Cardiac fibroblast (primary cell): ENCODE results near the gene SLC37A1.

Source experiments
- DNase-seq, 2 donors: peaks; one replicate each; pipeline versions ENCODE4 v3.0.0 to v3.0.0-alpha.2; 2010; ENCODE audit warnings: low read depth in 2 of 2
- H3K4me3 ChIP-seq, 2 donors: replicated peaks in 1 of 2; 1 replicate in 1 of 2; 2 replicates in 1 of 2; pipeline ENCODE4 v1.5.1; 2011; ENCODE audit warnings: low read depth in 2 of 2, low read length in 2 of 2, mild to moderate bottlenecking in 2 of 2, moderate library complexity in 1 of 2
- CTCF ChIP-seq: IDR thresholded peaks from one replicate; pipeline ENCODE4 v1.5.1; 2011; ENCODE audit warnings: low read depth, mild to moderate bottlenecking, low read length, inconsistent platforms

Gene SLC37A1

DNA sequence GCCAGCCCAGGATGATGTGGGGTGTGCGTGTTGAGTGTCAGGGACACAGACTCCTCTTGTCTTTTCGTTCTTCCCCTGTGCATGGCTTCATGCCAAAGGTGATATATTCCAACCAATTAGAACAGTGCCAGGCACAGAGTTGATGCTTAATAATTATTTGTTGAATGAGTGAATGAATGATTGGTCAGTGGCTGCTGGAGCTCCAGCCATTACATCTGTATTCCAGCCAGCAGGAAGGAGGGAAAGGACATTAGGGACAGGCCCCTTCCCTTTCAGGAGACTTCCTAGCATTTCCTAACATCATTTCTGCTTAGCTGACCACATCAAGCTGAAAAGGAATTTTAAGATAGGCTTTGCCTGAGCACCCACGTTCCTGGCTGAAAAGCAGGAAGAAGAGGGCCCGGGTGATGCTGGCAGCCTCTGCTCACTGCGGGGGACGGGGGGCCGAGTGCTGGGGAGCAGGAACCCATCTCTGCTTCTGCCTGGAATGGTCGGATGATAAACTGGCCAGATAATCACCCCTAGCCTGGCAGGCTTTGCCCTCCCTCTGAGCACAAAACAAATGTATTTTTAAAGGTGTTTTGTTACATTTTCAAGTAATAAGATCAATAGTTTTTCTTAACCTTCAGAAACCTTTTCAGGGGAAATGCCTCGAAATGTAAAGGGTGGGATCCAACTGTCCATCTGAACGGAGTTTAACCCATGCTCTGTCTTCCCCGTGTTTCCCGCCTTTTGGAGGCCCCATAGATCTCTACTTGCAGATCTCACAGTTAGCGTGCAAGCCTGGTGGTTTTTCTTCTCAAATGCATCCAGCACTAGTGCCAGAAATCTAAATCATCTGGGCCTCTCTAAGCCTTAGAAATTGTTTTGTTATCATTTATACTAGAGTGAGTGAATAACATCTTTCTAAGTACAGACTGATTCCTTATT is 39.0 kb downstream of the SLC37A1 start:
- H3K4me3 ChIP-seq = no peak overlapping the region
- no peak for DNase-seq
- TF ChIP-seq CTCF = no peak

- DNase-seq = no peak
- TF ChIP-seq CTCF = no peak
Observed at GRCh38 chr21:42553435-42553834, 39.8 kb downstream of the SLC37A1 start.

DNA sequence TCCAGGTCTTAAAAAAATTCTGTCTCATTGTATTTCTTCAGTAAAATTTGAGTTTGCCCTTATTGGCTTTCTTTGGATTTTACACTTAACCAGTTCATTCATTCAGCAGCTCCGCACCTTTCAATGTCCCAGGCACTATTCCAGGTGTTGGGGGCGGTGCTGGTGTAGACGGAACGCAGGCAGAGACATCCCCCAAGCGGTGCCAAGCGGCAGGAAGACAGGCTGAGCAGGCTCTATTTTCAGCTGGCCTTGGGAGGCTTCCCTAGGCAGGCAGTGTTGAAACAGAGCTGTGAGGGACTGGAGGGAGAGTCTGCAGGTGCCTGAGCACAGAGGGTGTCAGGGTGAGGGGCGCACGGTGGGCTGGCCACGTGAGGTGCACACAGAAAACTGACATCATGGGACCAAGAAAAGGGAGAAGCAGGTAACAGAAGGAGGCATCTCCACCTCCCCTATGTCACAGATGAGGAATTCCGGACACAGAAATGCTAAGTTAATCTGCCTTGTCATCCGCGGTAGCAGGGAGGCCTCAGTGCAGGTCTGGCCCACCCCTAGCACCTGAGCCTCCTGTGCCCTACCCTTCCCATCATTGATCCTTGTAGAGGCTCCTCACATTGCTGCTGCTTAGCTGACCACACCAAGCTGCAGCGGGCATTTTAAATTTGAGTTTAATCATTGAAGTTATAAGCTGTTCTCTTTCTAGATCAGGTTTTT is 40.8 kb downstream of the SLC37A1 start:
- TF ChIP-seq CTCF = no peak
- DNase-seq = no peak
- H3K4me3 ChIP-seq = no peak overlapping the region

More at GRCh38 chr21:42553435-42553834, 39.8 kb downstream of the SLC37A1 start:
- H3K4me3 ChIP-seq = no peak overlapping the region

DNA sequence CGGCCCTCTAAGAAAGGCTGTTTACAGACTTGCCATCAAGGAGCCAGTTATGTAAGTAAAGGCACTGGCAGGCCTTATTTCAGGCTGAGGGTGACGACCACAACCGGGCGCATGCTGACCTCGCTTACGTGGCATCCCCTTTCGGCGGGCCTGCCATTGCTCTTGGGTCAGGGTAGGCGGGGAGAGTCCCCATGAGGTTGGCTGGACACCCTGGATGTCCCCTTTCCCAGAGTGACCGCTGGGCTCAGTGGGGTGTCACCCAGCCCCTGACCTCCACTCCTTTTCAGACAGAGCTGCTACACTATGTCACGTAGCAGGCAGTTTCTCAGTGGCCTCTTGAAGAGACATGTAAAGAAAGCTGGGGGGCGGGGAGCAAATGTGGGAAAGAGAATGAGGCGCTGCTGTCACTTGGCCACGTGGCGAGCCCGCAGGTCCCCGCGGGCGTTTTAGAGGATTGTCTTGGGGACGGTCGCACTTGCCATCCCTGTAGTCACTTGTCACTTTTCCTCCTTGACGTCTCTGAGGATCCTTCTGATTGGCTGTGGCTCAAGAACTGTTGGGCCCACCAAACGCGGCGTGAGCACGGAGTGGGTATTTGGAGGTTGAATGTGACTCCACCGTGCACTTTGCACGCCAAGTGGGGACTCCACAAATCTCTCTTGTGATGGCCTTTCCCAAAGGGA is 42.2 kb downstream of the SLC37A1 start:
- no peak for DNase-seq
- no peak for TF ChIP-seq CTCF

DNA sequence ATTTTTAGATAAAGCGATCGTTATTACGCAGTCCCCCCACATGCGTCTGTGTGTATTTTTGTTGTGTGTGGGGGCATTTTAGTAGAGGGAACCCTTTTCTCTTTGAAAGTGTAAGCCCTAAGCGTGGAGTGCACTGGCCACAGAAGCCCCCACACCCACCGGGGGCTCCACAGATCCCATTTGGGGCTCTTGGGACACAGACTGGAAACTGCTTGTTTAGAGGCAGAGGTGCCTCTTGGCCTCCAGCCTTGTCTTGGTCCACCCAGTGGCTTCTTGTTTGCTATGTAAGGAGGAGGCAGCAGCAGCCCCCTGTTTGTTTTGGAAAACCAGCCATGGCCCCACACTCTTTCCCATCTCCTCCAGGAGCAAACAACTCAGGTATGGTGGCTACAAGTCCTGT is 42.8 kb downstream of the SLC37A1 start:
- TF ChIP-seq CTCF = no peak
- DNase-seq = no peak
- no peak overlapping the region for H3K4me3 ChIP-seq

More for the DNA sequence above, 42.2 kb downstream of the SLC37A1 start:
- H3K4me3 ChIP-seq = no peak overlapping the region

- TF ChIP-seq CTCF = no peak
- DNase-seq = no peak
- H3K4me3 ChIP-seq = no peak overlapping the region
Observed at GRCh38 chr21:42556960-42557359, 43.3 kb downstream of the SLC37A1 start.
